OCI-LY1 (cell line): ENCODE data around the gene FMN2.

Source experiments
- CTCF ChIP-seq: fragments of 200-600 bp; sonication (generic), shearing (Covaris generic); IDR thresholded peaks from 2 replicates; pipeline ENCODE4 v1.5.1; 2017; ENCODE audit warnings: mild to moderate bottlenecking, antibody characterized with exemption, low read length, moderate library complexity, mixed read lengths
- EZH2 ChIP-seq: fragments of 200-600 bp; sonication (generic), shearing (Covaris generic); IDR thresholded peaks from 2 replicates; pipeline ENCODE4 v1.8.0; 2017; ENCODE audit warnings: borderline replicate concordance, mixed run types, mild to moderate bottlenecking, antibody characterized with exemption, low read length, moderate library complexity, mixed read lengths

DNA sequence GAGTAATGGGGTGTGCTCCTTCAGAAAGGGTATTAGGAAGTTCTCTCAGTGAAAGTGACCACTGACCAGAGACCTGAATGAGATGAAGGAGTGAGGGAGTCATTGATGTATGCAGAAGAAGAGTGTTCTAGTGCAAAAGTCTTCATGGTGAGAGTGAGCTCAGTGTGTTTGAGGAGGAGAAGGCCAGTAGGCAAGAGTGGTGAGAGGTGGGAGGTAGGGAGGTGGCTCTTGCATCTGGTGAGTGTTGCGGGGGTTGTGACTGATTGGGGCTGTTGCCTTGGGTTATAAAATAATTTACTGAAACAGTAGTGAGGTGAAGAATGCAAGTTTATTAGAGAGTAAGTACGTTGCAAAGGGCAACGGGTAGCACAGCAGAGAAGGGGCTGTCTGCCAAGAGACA is 26.2 kb downstream of the FMN2 start:
- TF ChIP-seq EZH2 (no peak), CTCF (no peak)
